Measurements from ENCODE around the gene WASL. TPM values are rescaled to one million over a fixed set of nuclear protein-coding genes. Genes with fewer than 3 reads are reported as not detected.

Gene WASL
- total and polyA plus RNA-seq, 2 of the 13 experiments (the other 11 are each of a cell fraction or from before 2014, with no cell fraction given), result 7.9 to 12.8 TPM

DNA sequence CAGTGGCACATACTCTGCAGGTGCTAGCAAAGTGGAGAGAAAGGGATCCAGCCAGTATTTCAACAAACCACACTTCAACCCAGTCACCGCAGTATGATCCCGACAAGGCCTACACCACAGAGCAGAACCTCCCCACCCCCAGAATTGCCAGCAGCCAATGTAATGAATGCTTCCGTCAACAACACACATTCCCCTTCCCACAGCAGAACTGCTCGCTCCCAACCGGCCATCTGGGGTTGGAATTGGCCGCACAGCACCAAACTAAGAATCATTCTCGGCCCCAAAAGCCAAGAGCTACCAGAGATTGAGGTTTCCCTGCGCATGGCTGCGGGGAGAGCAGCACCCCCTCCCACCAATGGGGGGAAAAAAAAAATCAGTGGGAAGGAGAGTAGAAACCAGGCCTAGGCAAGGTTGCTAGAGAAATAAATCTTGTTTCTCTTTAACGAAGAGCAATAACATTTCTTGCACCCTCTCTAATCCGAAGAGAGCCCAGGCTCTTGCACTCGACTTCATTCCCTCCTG, 1.1 kb downstream of the WASL start (continued):
- TF ChIP-seq, protein P1, sequence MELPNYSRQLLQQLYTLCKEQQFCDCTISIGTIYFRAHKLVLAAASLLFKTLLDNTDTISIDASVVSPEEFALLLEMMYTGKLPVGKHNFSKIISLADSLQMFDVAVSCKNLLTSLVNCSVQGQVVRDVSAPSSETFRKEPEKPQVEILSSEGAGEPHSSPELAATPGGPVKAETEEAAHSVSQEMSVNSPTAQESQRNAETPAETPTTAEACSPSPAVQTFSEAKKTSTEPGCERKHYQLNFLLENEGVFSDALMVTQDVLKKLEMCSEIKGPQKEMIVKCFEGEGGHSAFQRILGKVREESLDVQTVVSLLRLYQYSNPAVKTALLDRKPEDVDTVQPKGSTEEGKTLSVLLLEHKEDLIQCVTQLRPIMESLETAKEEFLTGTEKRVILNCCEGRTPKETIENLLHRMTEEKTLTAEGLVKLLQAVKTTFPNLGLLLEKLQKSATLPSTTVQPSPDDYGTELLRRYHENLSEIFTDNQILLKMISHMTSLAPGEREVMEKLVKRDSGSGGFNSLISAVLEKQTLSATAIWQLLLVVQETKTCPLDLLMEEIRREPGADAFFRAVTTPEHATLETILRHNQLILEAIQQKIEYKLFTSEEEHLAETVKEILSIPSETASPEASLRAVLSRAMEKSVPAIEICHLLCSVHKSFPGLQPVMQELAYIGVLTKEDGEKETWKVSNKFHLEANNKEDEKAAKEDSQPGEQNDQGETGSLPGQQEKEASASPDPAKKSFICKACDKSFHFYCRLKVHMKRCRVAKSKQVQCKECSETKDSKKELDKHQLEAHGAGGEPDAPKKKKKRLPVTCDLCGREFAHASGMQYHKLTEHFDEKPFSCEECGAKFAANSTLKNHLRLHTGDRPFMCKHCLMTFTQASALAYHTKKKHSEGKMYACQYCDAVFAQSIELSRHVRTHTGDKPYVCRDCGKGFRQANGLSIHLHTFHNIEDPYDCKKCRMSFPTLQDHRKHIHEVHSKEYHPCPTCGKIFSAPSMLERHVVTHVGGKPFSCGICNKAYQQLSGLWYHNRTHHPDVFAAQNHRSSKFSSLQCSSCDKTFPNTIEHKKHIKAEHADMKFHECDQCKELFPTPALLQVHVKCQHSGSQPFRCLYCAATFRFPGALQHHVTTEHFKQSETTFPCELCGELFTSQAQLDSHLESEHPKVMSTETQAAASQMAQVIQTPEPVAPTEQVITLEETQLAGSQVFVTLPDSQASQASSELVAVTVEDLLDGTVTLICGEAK (IDR thresholded peaks at IDR 0.05), result no peak
- TF ChIP-seq, protein P1 (CRISPR knock-in tag; IDR thresholded peaks at IDR 0.05), result peak; percentile 76; the same call in 1 of the 2 replicates
- TF ChIP-seq STAG1 (CRISPR knock-in tag; IDR thresholded peaks at IDR 0.05) (peak; percentile 3; the same call in 1 of the 2 replicates), ZFY (CRISPR knock-in tag; IDR thresholded peaks at IDR 0.05) (peak; percentile 89), KLF16 (CRISPR knock-in tag; IDR thresholded peaks at IDR 0.05) (peak in 1 of 2 experiments; percentile 67; a peak in 1 of 4 replicates), KDM4B (CRISPR knock-in tag; IDR thresholded peaks at IDR 0.05) (no peak), MIXL1 (CRISPR knock-in tag; IDR thresholded peaks at IDR 0.05) (peak; percentile 58; the same call in 1 of the 2 replicates), SNAPC2 (CRISPR knock-in tag; IDR thresholded peaks at IDR 0.05) (peak; percentile 18; the same call in 1 of the 2 replicates), KDM5A (IDR thresholded peaks at IDR 0.05; ENCODE audit: borderline replicate concordance, low read length) (0 out of 2 replicates have a peak, but pooled peaks have one; percentile 28), XRCC5 (optimal IDR thresholded peaks at IDR 0.05; ENCODE audit: low read length) (peak; percentile 52), ZNF766 (CRISPR knock-in tag; IDR thresholded peaks at IDR 0.05; ENCODE audit: borderline replicate concordance) (0 out of 2 replicates have a peak, but pooled peaks have one; percentile 30), TAF1 (CRISPR knock-in tag; IDR thresholded peaks at IDR 0.05) (peak; percentile 64), SOX5 (CRISPR knock-in tag; IDR thresholded peaks at IDR 0.05; ENCODE audit: borderline replicate concordance) (peak; percentile 59; the same call in 1 of the 2 replicates), CEBPB (IDR thresholded peaks at IDR 0.05; ENCODE audit: borderline replicate concordance, low read depth, low read length) (no peak), ZFP36L2 (CRISPR knock-in tag; IDR thresholded peaks at IDR 0.05) (peak; percentile 52; the same call in 1 of the 2 replicates)
- TF ChIP-seq, protein P2, sequence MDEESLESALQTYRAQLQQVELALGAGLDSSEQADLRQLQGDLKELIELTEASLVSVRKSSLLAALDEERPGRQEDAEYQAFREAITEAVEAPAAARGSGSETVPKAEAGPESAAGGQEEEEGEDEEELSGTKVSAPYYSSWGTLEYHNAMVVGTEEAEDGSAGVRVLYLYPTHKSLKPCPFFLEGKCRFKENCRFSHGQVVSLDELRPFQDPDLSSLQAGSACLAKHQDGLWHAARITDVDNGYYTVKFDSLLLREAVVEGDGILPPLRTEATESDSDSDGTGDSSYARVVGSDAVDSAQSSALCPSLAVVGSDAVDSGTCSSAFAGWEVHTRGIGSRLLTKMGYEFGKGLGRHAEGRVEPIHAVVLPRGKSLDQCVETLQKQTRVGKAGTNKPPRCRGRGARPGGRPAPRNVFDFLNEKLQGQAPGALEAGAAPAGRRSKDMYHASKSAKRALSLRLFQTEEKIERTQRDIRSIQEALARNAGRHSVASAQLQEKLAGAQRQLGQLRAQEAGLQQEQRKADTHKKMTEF (CRISPR knock-in tag; IDR thresholded peaks at IDR 0.05), result 0 out of 2 replicates have a peak, but pooled peaks have one; percentile 23
- TF ChIP-seq, protein P3, sequence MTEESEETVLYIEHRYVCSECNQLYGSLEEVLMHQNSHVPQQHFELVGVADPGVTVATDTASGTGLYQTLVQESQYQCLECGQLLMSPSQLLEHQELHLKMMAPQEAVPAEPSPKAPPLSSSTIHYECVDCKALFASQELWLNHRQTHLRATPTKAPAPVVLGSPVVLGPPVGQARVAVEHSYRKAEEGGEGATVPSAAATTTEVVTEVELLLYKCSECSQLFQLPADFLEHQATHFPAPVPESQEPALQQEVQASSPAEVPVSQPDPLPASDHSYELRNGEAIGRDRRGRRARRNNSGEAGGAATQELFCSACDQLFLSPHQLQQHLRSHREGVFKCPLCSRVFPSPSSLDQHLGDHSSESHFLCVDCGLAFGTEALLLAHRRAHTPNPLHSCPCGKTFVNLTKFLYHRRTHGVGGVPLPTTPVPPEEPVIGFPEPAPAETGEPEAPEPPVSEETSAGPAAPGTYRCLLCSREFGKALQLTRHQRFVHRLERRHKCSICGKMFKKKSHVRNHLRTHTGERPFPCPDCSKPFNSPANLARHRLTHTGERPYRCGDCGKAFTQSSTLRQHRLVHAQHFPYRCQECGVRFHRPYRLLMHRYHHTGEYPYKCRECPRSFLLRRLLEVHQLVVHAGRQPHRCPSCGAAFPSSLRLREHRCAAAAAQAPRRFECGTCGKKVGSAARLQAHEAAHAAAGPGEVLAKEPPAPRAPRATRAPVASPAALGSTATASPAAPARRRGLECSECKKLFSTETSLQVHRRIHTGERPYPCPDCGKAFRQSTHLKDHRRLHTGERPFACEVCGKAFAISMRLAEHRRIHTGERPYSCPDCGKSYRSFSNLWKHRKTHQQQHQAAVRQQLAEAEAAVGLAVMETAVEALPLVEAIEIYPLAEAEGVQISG (CRISPR knock-in tag; IDR thresholded peaks at IDR 0.05), result peak; percentile 72
